GM21423 (cell line): Measurements from ENCODE around the gene SCG5.

Source experiments
- ATAC-seq: cut with Tn5 transposase; IDR thresholded peaks from one replicate; pipeline ENCODE4 v1.9.1; 2021; ENCODE audit warnings: mild to moderate bottlenecking, moderate library complexity; ENCODE audit not compliant: unreplicated experiment

The SCG5 gene

GRCh38 chr15:32690941-32691688, 49.6 kb downstream of the SCG5 start:
- ATAC-seq = no peak

- ATAC-seq = no peak
Measured at GRCh38 chr15:32691689-32692038, 50.2 kb downstream of the SCG5 start.

GRCh38 chr15:32692286-32692685, 50.8 kb downstream of the SCG5 start:
- ATAC-seq = no peak

GRCh38 chr15:32694222-32694983, 52.9 kb downstream of the SCG5 start:
- no peak for ATAC-seq

- ATAC-seq = no peak
Measured at GRCh38 chr15:32698773-32699390, 57.4 kb downstream of the SCG5 start.

- no peak for ATAC-seq
Measured at GRCh38 chr15:32700501-32701150, 59.1 kb downstream of the SCG5 start.

GRCh38 chr15:32701863-32702262, 60.4 kb downstream of the SCG5 start:
- ATAC-seq = no peak

- ATAC-seq = no peak
Measured at GRCh38 chr15:32704395-32704981, 63.0 kb downstream of the SCG5 start.

- ATAC-seq = no peak
Measured at GRCh38 chr15:32705446-32705845, 63.9 kb downstream of the SCG5 start.

GRCh38 chr15:32706704-32707103, 65.2 kb downstream of the SCG5 start:
- no peak for ATAC-seq

- ATAC-seq = no peak
Measured at GRCh38 chr15:32707436-32707835, 65.9 kb downstream of the SCG5 start.

- no peak for ATAC-seq
Measured at GRCh38 chr15:32709295-32710033, 68.0 kb downstream of the SCG5 start.

GRCh38 chr15:32715276-32715675, 73.8 kb downstream of the SCG5 start:
- peak; percentile 53 for ATAC-seq

GRCh38 chr15:32716216-32716914, 74.9 kb downstream of the SCG5 start:
- ATAC-seq = no peak

GRCh38 chr15:32716915-32717425, 75.5 kb downstream of the SCG5 start:
- no peak for ATAC-seq

GRCh38 chr15:32717426-32718226, 76.1 kb downstream of the SCG5 start, which contains the start of gene GREM1:
Gene GREM1 (plus strand): TSS chr15:32718004. CDS start chr15:32730691, 12,687 bp downstream.
- ATAC-seq = no peak

- ATAC-seq = no peak
Measured at GRCh38 chr15:32718227-32718820, 76.8 kb downstream of the SCG5 start.
